Measurements from ENCODE around the gene PRDM16. TPM values are rescaled to one million over a fixed set of nuclear protein-coding genes. Genes with fewer than 3 reads are reported as not detected.

Gene PRDM16
- total and polyA plus RNA-seq, 2 of the 8 experiments (the other 6 are each of a cell fraction or from before 2014, with no cell fraction given): 0.39 to 0.43 TPM

DNA sequence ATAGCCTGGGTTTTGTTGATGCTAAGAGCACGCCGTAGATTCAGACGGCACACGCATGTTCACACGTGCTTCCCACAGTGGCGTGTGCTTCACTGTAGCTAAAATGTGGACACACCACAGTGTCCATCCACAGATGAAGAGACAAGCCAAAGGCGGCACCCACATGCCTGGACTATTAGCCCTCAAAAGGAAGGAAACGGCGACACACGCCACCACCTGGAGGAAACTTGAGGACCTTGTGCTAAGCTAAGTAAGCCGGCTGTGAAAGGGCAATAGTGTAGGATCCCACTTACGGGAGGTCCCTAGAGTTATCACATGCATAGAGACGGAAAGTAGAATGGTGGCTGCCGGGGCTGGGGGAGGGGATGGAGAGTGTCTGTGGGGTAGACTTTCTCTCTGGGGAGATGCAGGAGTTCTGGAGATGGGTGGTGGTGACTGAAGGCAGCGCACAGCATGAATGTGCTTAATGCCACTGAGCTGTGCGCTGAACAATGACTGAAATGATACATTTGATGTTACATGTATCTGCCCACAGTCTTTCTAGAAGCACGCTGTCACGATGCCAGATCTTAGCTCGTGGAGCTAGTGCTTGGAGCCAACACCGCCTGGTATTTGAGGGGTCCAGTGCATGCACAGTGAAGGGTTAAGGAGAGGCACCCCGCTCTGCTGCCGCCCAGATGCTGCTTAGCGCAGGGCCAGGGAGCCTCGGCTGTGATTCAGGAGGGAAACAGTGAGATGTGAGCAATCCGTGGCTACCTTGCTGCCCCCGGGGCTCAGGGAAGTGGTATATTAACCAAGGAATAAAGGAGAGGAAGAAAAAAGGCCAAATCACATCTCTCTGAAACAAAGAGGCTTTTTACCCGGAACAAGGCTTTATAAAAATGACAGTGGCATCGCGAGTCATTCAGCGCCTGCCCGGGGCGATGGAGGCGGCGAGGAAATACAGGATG lies 103.7 kb downstream of the PRDM16 start:
- Histone ChIP-seq H4K91ac (replicated peaks; ENCODE audit: insufficient read length, low read length) (peak overlapping the region; percentile 40), H2BK5ac (ENCODE audit: low read depth, low read length) (no peak overlapping the region), H3K4ac (replicated peaks; ENCODE audit: insufficient read length, low read depth, low read length) (no peak overlapping the region), H3K9me3 (ENCODE audit: insufficient read depth in 2 of 2, low read depth in 1 of 2, low read length in 1 of 2) (no peaks in the 10 kb centered on the region), H3K23ac (ENCODE audit: insufficient read length) (no peak overlapping the region), H3K36me3 (ENCODE audit: control insufficient read depth in 2 of 4, insufficient read depth in 4 of 4, low read length in 3 of 4) (no peaks in the 10 kb centered on the region), H4K8ac (ENCODE audit: extremely low read depth, insufficient read depth, low read length) (no peak overlapping the region), H3K79me2 (ENCODE audit: control insufficient read depth in 1 of 2, insufficient read depth in 2 of 2, low read length in 2 of 2) (no peaks in the 10 kb centered on the region), H3K23me2 (ENCODE audit: low read depth, low read length) (peaks cover 14% of the 10 kb centered on the region; the same call in 1 of the 2 replicates), H3K56ac (replicated peaks; ENCODE audit: insufficient read length, low read depth, low read length) (no peak overlapping the region), H2BK12ac (ENCODE audit: low read depth, low read length) (no peak overlapping the region), H3K79me1 (ENCODE audit: low read depth, low read length) (no peaks in the 10 kb centered on the region), H2AK5ac (ENCODE audit: low read depth, low read length) (no peak overlapping the region), H3K9ac (replicated peaks in 1 of 4; ENCODE audit: extremely low read depth in 1 of 4, low read depth in 3 of 4, low read length in 3 of 4) (no peak overlapping the region), H3K27ac (ENCODE audit: low read depth, low read length) (no peak overlapping the region), H3K14ac (ENCODE audit: insufficient read length) (no peak overlapping the region), H3K4me1 (replicated peaks in 1 of 4; ENCODE audit: control insufficient read depth in 3 of 4, insufficient read depth in 4 of 4, low read length in 3 of 4) (peaks cover 0 to 9% (median 4%) of the 10 kb centered on the region in 4 experiments; a peak in 5 of 7 replicates), H2AFZ (ENCODE audit: low read length) (no peak overlapping the region), H3K18ac (ENCODE audit: extremely low read depth, low read length) (no peak overlapping the region), H3K4me3 (ENCODE audit: extremely low read depth in 1 of 4, insufficient read depth in 2 of 4, low read depth in 3 of 4, low read length in 4 of 4) (no peak overlapping the region), H4K20me1 (replicated peaks in 1 of 2; ENCODE audit: control insufficient read depth in 1 of 2, insufficient read depth in 2 of 2, low read length in 2 of 2) (peaks cover 0 to 6% of the 10 kb centered on the region in 2 experiments), H2BK15ac (ENCODE audit: low read length) (0 out of 2 replicates have a peak overlapping the region, but pooled peaks have one; percentile 29), H2BK20ac (ENCODE audit: low read length) (peak overlapping the region; percentile 48; the same call in 1 of the 2 replicates), H3K27me3 (replicated peaks in 1 of 4; ENCODE audit: control insufficient read depth in 3 of 4, extremely low read depth in 1 of 4, insufficient read depth in 3 of 4, low read length in 3 of 4) (0 out of 7 replicates have a peak, but pooled peaks cover 0 to 2% (median 0%) of the 10 kb centered on the region in 4 experiments), H4K5ac (ENCODE audit: insufficient read length, low read depth, low read length) (no peak overlapping the region), H2BK120ac (replicated peaks; ENCODE audit: low read depth, low read length) (no peak overlapping the region), H3K4me2 (ENCODE audit: insufficient read depth in 1 of 2, low read depth in 2 of 2, low read length in 2 of 2) (no peak overlapping the region)
- ChIA-PET CTCF (ENCODE audit: partially characterized antibody) (interaction anchor here (0.7 to 1.6 kb wide), 2 partner anchors 100 to 280 kb away, joined by 3 to 4 read pairs; no protein-coding TSS in a partner anchor), POLR2A (ENCODE audit: partially characterized antibody) (no interaction called here)
- DNase-seq (ENCODE audit: low read depth in 1 of 2, low spot score in 2 of 2) (no peak), FAIRE-seq (no peak)
- TF ChIP-seq RAD21 (IDR thresholded peaks at IDR 0.05 in 1 of 2, conservative IDR thresholded peaks at IDR 0.05 in 1 of 2; ENCODE audit: low read depth in 2 of 2, low read length in 2 of 2) (peak in 1 of 2 experiments; percentile 25; a peak in 1 of 4 replicates), KDM4A (IDR thresholded peaks at IDR 0.05; ENCODE audit: low read depth, low read length, severe bottlenecking) (no peak)
- 90% methylated on average over 34 of the region's 34 CpGs; no CpG with 5 or more reads in 1 of the 2 experiments for WGBS, 2 experiments (ENCODE audit: extremely low coverage in 1 of 2, insufficient coverage in 1 of 2, insufficient read length in 1 of 2, insufficient replicate concordance in 2 of 2, low coverage in 1 of 2, low lambda C conversion rate in 2 of 2, missing lambda C conversion rate in 1 of 2)

Data from H1 (cell line).